ENCODE data around the gene CSNK1D.

DNA sequence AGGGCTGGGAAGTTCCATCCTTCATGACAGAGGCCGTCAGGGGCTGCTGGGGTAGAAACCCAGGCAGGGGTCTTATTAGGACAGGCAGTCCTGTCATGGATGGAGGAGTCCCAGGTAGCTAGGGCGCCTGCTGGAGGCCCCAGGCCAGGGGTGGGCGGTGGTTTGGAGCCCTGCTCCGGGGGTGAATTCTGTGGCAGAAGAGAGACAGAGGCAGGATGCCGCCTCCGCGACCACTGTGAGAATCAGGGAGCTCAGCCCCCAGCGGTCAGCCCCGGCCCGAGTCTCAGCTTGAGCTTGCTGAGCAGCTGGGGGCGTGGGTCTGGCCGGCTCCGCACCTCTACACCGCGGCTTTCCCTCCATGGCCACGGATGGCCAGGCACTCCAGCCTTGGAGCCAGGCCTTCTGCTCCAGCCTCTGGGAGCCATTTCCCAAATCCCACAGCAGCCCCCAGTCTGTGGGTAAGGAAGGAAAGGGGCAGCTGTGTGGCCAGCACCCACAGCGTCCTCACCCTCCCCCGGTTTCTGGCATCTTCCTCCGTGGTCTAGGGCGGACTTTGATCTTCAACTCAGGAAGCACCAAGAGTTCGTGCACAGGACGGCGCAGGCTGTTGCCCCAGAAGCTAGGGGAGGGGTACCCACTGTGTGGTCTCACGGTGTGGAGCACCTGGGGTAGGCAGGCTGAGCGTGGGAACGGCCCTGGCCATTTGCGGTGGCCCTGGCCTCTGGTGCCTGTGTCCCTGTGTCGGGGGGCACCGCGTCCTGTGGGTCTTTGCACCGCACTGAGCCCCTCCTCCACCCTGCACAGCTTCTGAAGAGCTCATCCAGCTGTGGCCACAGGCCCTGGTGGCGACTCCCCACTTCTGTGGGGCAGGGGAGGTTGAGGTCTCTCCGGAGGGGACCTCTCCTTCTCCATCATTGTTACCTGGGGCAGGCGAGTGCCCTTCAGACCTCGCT, 29.8 kb upstream of the CSNK1D start:
- TF ChIP-seq POLR2AphosphoS5 (IDR thresholded peaks at IDR 0.05; ENCODE audit: low read depth, low read length) (no peak), SIN3A (IDR thresholded peaks at IDR 0.05; ENCODE audit: borderline replicate concordance, insufficient read depth, low read length) (no peak)

Data from PFSK-1 (cell line).